ENCODE results near the gene NUP153. TPM values are rescaled to one million over a fixed set of nuclear protein-coding genes. Genes with fewer than 3 reads are reported as not detected.

Gene NUP153
- total and polyA plus RNA-seq, 2 donors (not counting 1 experiment from before 2014, with no cell fraction given) = 22.0 to 27.7 TPM

- Histone ChIP-seq H3K36me3 (ENCODE audit: control insufficient read depth, insufficient read depth, low read length) (no peaks in the 10 kb centered on the region), H3K9me3 (ENCODE audit: control insufficient read depth, insufficient read depth, low read depth, low read length) (no peaks in the 10 kb centered on the region), H3K9ac (ENCODE audit: insufficient read depth, low read length) (no peak overlapping the region), H3K4me3 (replicated peaks in 1 of 4; ENCODE audit: control extremely low read depth in 1 of 4, insufficient read depth in 1 of 4, low read depth in 3 of 4, low read length in 4 of 4) (no peak overlapping the region), H3K79me2 (ENCODE audit: control insufficient read depth, insufficient read depth, low read length) (peaks cover 78% of the 10 kb centered on the region), H3K4me1 (ENCODE audit: control insufficient read depth, extremely low read depth, insufficient read depth, low read length) (peaks cover 3% of the 10 kb centered on the region), H2AFZ (ENCODE audit: low read length) (no peak overlapping the region), H3K27me3 (ENCODE audit: control insufficient read depth, insufficient read depth, low read length) (no peaks in the 10 kb centered on the region), H3K27ac (ENCODE audit: insufficient read depth, low read length) (peak overlapping the region; percentile 48), H4K20me1 (ENCODE audit: control insufficient read depth, extremely low read depth, insufficient read depth, low read length) (no peaks in the 10 kb centered on the region), H3K4me2 (ENCODE audit: extremely low read depth, insufficient read depth, low read length) (peak overlapping the region; percentile 13)
- DNase-seq (ENCODE audit: low read depth in 2 of 2) = peak; percentile 83 to 86
- TF ChIP-seq, protein P1, sequence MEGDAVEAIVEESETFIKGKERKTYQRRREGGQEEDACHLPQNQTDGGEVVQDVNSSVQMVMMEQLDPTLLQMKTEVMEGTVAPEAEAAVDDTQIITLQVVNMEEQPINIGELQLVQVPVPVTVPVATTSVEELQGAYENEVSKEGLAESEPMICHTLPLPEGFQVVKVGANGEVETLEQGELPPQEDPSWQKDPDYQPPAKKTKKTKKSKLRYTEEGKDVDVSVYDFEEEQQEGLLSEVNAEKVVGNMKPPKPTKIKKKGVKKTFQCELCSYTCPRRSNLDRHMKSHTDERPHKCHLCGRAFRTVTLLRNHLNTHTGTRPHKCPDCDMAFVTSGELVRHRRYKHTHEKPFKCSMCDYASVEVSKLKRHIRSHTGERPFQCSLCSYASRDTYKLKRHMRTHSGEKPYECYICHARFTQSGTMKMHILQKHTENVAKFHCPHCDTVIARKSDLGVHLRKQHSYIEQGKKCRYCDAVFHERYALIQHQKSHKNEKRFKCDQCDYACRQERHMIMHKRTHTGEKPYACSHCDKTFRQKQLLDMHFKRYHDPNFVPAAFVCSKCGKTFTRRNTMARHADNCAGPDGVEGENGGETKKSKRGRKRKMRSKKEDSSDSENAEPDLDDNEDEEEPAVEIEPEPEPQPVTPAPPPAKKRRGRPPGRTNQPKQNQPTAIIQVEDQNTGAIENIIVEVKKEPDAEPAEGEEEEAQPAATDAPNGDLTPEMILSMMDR (conservative IDR thresholded peaks at IDR 0.05 in 1 of 2, IDR thresholded peaks at IDR 0.05 in 1 of 2; ENCODE audit: low read depth in 1 of 2, low read length in 2 of 2) = no peak
- no peak for TF ChIP-seq EZH2 (IDR thresholded peaks at IDR 0.05; ENCODE audit: low read length, missing control alignments)
These were observed 3.5 kb downstream of the NUP153 start for GRCh38 chr6:17703256-17703694.

DNA sequence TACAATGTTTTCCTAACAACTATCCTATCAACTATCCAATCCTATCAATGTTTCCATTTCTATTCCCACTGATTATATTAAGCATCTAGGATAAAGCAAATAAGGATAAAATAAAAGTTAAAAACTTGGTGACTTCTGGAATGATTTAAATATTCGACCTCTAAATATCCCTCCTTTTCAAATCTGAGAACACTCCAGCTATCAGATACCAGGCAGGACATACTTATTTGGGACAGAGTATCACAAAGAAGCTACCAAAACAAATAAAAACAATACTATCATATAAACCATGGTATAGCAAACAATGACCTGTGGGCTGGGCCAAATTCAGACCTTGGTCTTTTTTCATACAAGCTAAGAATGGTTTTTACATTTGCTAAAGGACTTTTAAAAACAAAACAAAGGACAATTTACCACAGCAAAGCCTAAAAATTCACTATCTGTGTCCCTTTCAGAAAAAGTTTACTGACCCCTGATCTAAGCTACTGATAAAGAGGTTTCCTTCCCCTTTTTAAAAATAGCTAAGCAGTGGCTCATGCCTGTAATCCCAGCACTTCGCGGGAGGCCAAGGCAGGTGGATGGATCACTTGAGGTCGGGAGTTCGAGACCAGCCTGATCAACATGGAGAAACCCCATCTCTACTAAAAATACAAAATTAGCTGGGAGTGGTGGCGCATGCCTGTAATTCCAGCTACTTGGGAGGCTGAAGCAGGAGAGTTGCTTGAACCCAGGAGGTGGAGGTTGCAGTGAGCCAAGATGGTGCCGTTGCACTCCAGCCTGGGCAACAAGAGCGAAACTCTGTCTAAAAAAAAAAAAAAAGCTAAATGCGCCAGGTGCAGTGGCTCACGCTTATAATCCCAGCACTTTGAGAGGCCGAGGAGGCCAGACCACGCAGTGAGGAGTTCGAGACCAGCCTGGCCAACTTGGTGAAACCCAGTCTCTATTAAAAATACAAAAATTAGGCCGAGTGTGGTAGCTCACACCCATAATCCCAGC lies 6.0 kb downstream of the NUP153 start:
- no peak overlapping the region for H3K9ac ChIP-seq (ENCODE audit: insufficient read depth, low read length)
- H3K79me2 ChIP-seq (ENCODE audit: control insufficient read depth, insufficient read depth, low read length) = peaks cover 92% of the 10 kb centered on the region
- no peaks in the 10 kb centered on the region for H4K20me1 ChIP-seq (ENCODE audit: control insufficient read depth, extremely low read depth, insufficient read depth, low read length)
- no peak overlapping the region for H3K27ac ChIP-seq (ENCODE audit: insufficient read depth, low read length)
- H3K9me3 ChIP-seq (ENCODE audit: control insufficient read depth, insufficient read depth, low read depth, low read length) = no peaks in the 10 kb centered on the region
- H2AFZ ChIP-seq (ENCODE audit: low read length) = no peak overlapping the region
- TF ChIP-seq, protein P1 (conservative IDR thresholded peaks at IDR 0.05 in 1 of 2, IDR thresholded peaks at IDR 0.05 in 1 of 2; ENCODE audit: low read depth in 1 of 2, low read length in 2 of 2) = no peak
- TF ChIP-seq EZH2 (IDR thresholded peaks at IDR 0.05; ENCODE audit: low read length, missing control alignments) = no peak
- no peaks in the 10 kb centered on the region for H3K36me3 ChIP-seq (ENCODE audit: control insufficient read depth, insufficient read depth, low read length)
- no peaks in the 10 kb centered on the region for H3K27me3 ChIP-seq (ENCODE audit: control insufficient read depth, insufficient read depth, low read length)
- no peaks in the 10 kb centered on the region for H3K4me1 ChIP-seq (ENCODE audit: control insufficient read depth, extremely low read depth, insufficient read depth, low read length)
- no peak for DNase-seq (ENCODE audit: low read depth in 2 of 2)
- no peak overlapping the region for H3K4me2 ChIP-seq (ENCODE audit: extremely low read depth, insufficient read depth, low read length)
- no peak overlapping the region for H3K4me3 ChIP-seq (replicated peaks in 1 of 4; ENCODE audit: control extremely low read depth in 1 of 4, insufficient read depth in 1 of 4, low read depth in 3 of 4, low read length in 4 of 4)

DNA sequence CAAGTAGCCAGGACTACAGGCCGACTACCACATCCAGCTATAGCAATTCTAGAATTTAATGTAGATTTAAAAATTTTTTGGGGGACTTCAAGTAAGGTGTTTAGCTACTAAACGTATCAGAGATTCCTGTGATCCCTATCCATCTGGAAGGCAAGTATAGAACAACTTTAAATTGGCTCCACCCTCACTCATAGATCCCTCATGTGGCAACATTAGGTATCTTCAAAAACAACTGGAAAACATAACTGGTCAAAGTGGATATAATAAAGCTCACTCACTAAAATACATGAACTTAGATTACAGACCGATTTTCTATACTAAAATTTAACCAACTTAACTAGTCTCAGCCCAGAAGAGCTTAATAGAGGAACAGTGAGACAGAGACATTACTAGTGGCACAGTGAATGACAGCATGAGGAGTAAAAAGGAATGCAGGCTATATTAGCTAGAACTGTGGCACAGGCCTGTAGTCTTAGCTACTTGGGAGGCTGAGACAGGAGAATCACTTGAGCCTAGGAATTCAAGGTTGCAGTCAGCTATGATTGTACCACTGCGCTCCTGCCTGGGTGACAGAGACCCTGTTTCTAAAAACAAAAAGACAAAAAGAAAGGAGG lies 14.7 kb downstream of the NUP153 start:
- H3K9ac ChIP-seq (ENCODE audit: insufficient read depth, low read length) = no peak overlapping the region
- H3K27me3 ChIP-seq (ENCODE audit: control insufficient read depth, insufficient read depth, low read length) = no peaks in the 10 kb centered on the region
- no peaks in the 10 kb centered on the region for H3K36me3 ChIP-seq (ENCODE audit: control insufficient read depth, insufficient read depth, low read length)
- H3K27ac ChIP-seq (ENCODE audit: insufficient read depth, low read length) = no peak overlapping the region
- H3K79me2 ChIP-seq (ENCODE audit: control insufficient read depth, insufficient read depth, low read length) = peaks cover 90% of the 10 kb centered on the region
- TF ChIP-seq, protein P1 (conservative IDR thresholded peaks at IDR 0.05 in 1 of 2, IDR thresholded peaks at IDR 0.05 in 1 of 2; ENCODE audit: low read depth in 1 of 2, low read length in 2 of 2) = no peak
- TF ChIP-seq EZH2 (IDR thresholded peaks at IDR 0.05; ENCODE audit: low read length, missing control alignments) = no peak
- no peak overlapping the region for H3K4me3 ChIP-seq (replicated peaks in 1 of 4; ENCODE audit: control extremely low read depth in 1 of 4, insufficient read depth in 1 of 4, low read depth in 3 of 4, low read length in 4 of 4)
- H3K4me2 ChIP-seq (ENCODE audit: extremely low read depth, insufficient read depth, low read length) = no peak overlapping the region
- DNase-seq (ENCODE audit: low read depth in 2 of 2) = no peak
- H3K4me1 ChIP-seq (ENCODE audit: control insufficient read depth, extremely low read depth, insufficient read depth, low read length) = no peaks in the 10 kb centered on the region
- no peak overlapping the region for H2AFZ ChIP-seq (ENCODE audit: low read length)
- H4K20me1 ChIP-seq (ENCODE audit: control insufficient read depth, extremely low read depth, insufficient read depth, low read length) = no peaks in the 10 kb centered on the region
- no peaks in the 10 kb centered on the region for H3K9me3 ChIP-seq (ENCODE audit: control insufficient read depth, insufficient read depth, low read depth, low read length)
